ENCODE data around the gene LRRC53. TPM values are rescaled to one million over a fixed set of nuclear protein-coding genes. Genes with fewer than 3 reads are reported as not detected.

Gene LRRC53
- polyA plus RNA-seq, 2 donors = not detected

DNA sequence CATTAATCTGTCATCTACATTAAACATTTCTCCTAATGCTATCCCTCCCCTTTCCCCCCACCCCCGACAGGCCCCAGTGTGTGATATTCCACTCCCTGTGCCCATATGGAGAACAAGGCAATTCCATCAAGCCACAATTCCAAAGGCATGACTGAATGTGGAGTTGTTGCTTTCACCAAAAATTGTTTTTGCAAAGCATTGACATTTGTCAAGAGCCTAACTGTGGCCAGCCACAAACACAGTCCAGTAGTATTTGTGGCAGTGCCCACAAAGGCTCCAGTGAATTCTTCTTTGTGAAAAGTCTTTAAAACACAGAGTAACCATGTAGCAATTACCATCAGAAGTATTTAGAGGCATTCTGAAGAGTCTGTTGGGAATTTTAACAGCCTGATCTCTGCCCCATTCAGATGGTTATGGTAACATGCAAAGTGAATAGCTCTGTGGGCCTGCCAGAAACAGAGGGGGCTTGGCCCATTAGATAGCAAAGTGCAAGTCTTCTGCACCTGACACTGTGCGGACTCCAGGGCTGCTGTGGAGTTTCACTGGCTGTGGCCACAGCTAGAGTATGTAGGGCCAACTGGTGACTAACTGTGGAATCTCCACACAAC is 11.6 kb upstream of the LRRC53 start:
- Histone ChIP-seq H3K4me1 (ENCODE audit: control insufficient read depth in 2 of 2, insufficient read depth in 2 of 2, low read length in 1 of 2) (no peaks in the 10 kb centered on the region), H3K27me3 (ENCODE audit: control insufficient read depth in 1 of 2, insufficient read depth in 2 of 2, low read length in 2 of 2) (no peaks in the 10 kb centered on the region), H3K4me3 (ENCODE audit: low read depth in 1 of 2, low read length in 2 of 2) (no peak overlapping the region), H3K9me3 (ENCODE audit: control insufficient read depth in 2 of 2, insufficient read depth in 1 of 2, low read depth in 1 of 2, low read length in 1 of 2) (peaks cover 0 to 3% of the 10 kb centered on the region in 2 donors), H3K27ac (ENCODE audit: low read depth in 2 of 2, low read length in 1 of 2) (no peak overlapping the region), H3K36me3 (ENCODE audit: control insufficient read depth in 2 of 2, insufficient read depth in 2 of 2, low read length in 1 of 2) (no peaks in the 10 kb centered on the region)
- WGBS, 2 donors = 81 to 87% methylated on average over 2 of the region's 2 CpGs

DNA sequence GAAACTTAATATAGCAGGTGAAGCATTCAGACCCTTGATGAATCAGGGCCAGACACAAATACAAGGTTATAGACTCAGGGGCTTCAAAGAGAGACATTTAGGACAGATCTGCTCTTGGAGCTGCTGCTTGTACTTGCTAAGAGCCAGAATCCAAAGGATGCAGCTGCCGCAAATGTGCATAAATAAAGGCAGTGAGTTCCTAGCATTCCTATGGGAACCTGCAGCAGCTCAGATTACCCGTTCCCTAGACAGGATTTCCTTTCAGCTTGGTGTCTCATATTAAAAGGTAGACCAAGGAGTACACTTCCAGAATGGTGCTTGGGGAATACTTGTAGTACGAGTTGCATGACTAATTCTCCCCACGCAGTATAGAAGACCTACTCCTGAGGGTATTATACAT is 9.7 kb upstream of the LRRC53 start:
- Histone ChIP-seq H3K4me3 (ENCODE audit: low read depth in 1 of 2, low read length in 2 of 2) (no peak overlapping the region), H3K4me1 (ENCODE audit: control insufficient read depth in 2 of 2, insufficient read depth in 2 of 2, low read length in 1 of 2) (no peaks in the 10 kb centered on the region), H3K9me3 (ENCODE audit: control insufficient read depth in 2 of 2, insufficient read depth in 1 of 2, low read depth in 1 of 2, low read length in 1 of 2) (no peaks in the 10 kb centered on the region), H3K27me3 (ENCODE audit: control insufficient read depth in 1 of 2, insufficient read depth in 2 of 2, low read length in 2 of 2) (no peaks in the 10 kb centered on the region), H3K36me3 (ENCODE audit: control insufficient read depth in 2 of 2, insufficient read depth in 2 of 2, low read length in 1 of 2) (no peaks in the 10 kb centered on the region), H3K27ac (ENCODE audit: low read depth in 2 of 2, low read length in 1 of 2) (no peak overlapping the region)
- WGBS, 2 donors = 26 to 33% methylated on average over 4 of the region's 4 CpGs

DNA sequence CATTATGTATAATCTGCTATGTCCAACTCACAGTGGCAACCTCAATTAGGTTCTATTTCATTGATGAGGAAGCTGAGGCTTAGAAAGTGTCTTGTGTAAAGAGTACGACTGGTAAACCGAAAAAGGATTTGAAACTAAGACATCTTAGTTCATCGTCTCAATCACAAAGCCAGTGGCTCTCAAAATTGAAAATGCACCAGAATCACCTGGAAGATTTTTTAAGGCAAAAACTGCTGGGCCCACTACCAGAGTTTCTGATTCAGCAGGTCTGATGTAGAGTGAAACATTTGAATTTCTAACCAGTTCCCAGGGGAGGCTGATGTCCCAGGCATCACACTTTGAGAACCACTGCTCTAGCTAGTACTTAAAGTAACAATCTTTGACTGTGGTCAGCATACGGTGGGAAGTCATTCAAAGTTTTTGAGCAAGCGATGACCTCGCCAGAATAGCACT is 5.2 kb upstream of the LRRC53 start:
- no peak overlapping the region for H3K27ac ChIP-seq (ENCODE audit: low read depth in 2 of 2, low read length in 1 of 2)
- H3K4me3 ChIP-seq (ENCODE audit: low read depth in 1 of 2, low read length in 2 of 2) = no peak overlapping the region
- H3K27me3 ChIP-seq (ENCODE audit: control insufficient read depth in 1 of 2, insufficient read depth in 2 of 2, low read length in 2 of 2) = no peaks in the 10 kb centered on the region
- no peaks in the 10 kb centered on the region for H3K9me3 ChIP-seq (ENCODE audit: control insufficient read depth in 2 of 2, insufficient read depth in 1 of 2, low read depth in 1 of 2, low read length in 1 of 2)
- no peaks in the 10 kb centered on the region for H3K4me1 ChIP-seq (ENCODE audit: control insufficient read depth in 2 of 2, insufficient read depth in 2 of 2, low read length in 1 of 2)
- WGBS, 2 donors = 88 to 90% methylated on average over 6 of the region's 6 CpGs
- H3K36me3 ChIP-seq (ENCODE audit: control insufficient read depth in 2 of 2, insufficient read depth in 2 of 2, low read length in 1 of 2) = no peaks in the 10 kb centered on the region

DNA sequence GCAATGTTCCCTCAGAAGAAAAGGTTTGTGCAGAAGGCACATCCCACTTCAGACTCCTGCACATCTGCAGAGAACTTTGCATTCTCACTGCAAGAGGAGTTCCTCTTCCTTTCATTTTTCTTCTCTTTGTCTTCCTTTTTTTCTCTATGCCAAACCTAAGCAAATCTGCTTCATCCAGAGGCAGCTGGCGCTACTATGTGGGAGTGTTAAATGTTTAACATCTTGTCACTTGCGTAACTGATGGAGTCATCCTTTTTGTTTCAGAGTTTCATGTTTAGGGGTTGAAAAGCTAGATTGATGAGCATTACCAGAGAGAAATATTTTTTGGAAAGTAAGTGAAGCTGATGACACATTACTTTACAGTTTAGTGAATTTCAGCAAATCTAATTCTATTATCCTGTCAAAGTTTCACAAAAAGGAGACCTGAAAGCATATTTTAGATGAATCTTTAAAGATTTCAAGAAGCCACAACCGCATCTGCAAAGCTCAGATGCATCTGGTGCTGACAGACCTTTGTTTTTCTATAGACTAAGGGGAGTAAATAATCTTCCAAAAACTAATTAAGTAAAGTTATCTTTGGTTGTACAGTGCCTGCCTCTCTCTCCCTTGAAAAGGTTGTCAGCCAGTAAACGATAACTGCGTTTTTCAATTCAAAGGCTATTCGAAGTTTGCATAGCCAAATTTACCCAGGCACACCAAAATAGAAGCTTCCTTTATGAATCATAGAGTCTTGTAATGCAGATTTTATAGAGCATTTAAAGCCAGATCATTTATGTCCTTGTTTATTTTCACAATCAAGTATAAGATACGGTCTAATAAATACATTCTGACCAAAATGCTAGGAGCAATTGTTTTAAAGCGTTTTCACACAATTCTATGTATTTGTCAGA is 1.2 kb upstream of the LRRC53 start:
- Histone ChIP-seq H3K27me3 (ENCODE audit: control insufficient read depth in 1 of 2, insufficient read depth in 2 of 2, low read length in 2 of 2) (no peaks in the 10 kb centered on the region), H3K4me1 (ENCODE audit: control insufficient read depth in 2 of 2, insufficient read depth in 2 of 2, low read length in 1 of 2) (no peaks in the 10 kb centered on the region), H3K9me3 (ENCODE audit: control insufficient read depth in 2 of 2, insufficient read depth in 1 of 2, low read depth in 1 of 2, low read length in 1 of 2) (no peaks in the 10 kb centered on the region), H3K4me3 (ENCODE audit: low read depth in 1 of 2, low read length in 2 of 2) (no peak overlapping the region), H3K27ac (ENCODE audit: low read depth in 2 of 2, low read length in 1 of 2) (no peak overlapping the region), H3K36me3 (ENCODE audit: control insufficient read depth in 2 of 2, insufficient read depth in 2 of 2, low read length in 1 of 2) (no peaks in the 10 kb centered on the region)
- WGBS, 2 donors = 42 to 49% methylated on average over 8 of the region's 8 CpGs

DNA sequence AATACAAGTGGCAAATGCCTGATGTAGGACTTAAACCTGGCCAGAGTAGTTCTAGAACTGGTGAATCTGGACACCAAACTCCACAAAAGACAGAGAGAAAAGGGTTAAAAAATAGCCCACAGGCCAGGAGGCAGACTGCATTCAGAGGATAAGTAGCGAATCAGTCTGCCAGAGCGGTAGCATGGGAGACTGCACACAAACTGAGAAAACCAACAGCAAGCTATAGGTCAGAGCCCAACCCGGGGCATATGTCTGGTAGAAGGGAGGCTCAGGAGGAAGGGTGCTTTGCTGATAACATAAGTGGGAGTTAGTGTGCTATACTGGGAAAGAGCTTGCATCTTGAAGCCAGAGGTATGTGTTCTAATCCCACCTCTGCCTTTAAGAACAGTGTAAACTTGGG is 4.0 kb downstream of the LRRC53 start:
- no peak overlapping the region for H3K4me3 ChIP-seq (ENCODE audit: low read depth in 1 of 2, low read length in 2 of 2)
- no peaks in the 10 kb centered on the region for H3K27me3 ChIP-seq (ENCODE audit: control insufficient read depth in 1 of 2, insufficient read depth in 2 of 2, low read length in 2 of 2)
- no peaks in the 10 kb centered on the region for H3K9me3 ChIP-seq (ENCODE audit: control insufficient read depth in 2 of 2, insufficient read depth in 1 of 2, low read depth in 1 of 2, low read length in 1 of 2)
- H3K36me3 ChIP-seq (ENCODE audit: control insufficient read depth in 2 of 2, insufficient read depth in 2 of 2, low read length in 1 of 2) = no peaks in the 10 kb centered on the region
- H3K27ac ChIP-seq (ENCODE audit: low read depth in 2 of 2, low read length in 1 of 2) = no peak overlapping the region
- H3K4me1 ChIP-seq (ENCODE audit: control insufficient read depth in 2 of 2, insufficient read depth in 2 of 2, low read length in 1 of 2) = no peaks in the 10 kb centered on the region
- WGBS, 2 donors = 26% methylated on average over 3 of the region's 3 CpGs

DNA sequence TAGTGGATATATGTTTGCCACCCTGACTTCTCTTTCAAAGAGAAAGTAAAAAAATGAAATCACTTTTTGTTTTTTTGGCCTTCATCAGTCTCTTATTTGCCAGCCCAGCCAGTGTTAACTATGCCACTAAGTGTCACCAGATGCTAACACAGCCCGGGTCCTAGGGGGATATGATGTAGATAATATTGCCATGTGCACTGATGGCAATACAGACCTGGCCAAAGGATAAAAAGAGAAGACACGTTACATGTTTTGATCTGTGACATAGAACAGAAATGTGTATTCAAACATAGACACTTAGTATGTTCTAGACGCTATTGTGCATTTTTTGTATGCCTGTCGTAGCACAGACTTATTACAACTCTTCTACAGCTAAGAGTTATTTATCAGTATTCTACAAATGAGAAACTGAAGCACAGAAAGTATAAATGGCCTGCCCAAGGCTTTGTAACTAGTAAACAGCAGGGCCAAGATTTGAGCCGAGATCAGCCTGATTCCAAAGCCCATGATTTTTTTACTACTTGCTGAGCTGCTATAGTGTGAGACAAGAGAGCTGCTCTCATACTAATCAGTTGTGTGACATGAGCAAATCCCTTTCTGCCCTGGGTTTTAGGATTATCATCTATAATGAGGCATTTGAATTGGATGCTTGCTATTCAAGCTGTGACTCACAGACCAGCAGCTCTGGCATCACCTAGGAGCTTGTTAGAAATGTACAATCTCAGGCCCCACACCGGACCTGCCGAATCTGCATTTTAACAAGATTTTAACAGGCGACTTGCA is 6.3 kb downstream of the LRRC53 start:
- Histone ChIP-seq H3K27ac (ENCODE audit: low read depth in 2 of 2, low read length in 1 of 2) (no peak overlapping the region), H3K4me1 (ENCODE audit: control insufficient read depth in 2 of 2, insufficient read depth in 2 of 2, low read length in 1 of 2) (no peaks in the 10 kb centered on the region), H3K4me3 (ENCODE audit: low read depth in 1 of 2, low read length in 2 of 2) (no peak overlapping the region), H3K9me3 (ENCODE audit: control insufficient read depth in 2 of 2, insufficient read depth in 1 of 2, low read depth in 1 of 2, low read length in 1 of 2) (no peaks in the 10 kb centered on the region), H3K36me3 (ENCODE audit: control insufficient read depth in 2 of 2, insufficient read depth in 2 of 2, low read length in 1 of 2) (no peaks in the 10 kb centered on the region), H3K27me3 (ENCODE audit: control insufficient read depth in 1 of 2, insufficient read depth in 2 of 2, low read length in 2 of 2) (no peaks in the 10 kb centered on the region)
- WGBS, 2 donors = 66 to 69% methylated on average over 8 of the region's 8 CpGs

DNA sequence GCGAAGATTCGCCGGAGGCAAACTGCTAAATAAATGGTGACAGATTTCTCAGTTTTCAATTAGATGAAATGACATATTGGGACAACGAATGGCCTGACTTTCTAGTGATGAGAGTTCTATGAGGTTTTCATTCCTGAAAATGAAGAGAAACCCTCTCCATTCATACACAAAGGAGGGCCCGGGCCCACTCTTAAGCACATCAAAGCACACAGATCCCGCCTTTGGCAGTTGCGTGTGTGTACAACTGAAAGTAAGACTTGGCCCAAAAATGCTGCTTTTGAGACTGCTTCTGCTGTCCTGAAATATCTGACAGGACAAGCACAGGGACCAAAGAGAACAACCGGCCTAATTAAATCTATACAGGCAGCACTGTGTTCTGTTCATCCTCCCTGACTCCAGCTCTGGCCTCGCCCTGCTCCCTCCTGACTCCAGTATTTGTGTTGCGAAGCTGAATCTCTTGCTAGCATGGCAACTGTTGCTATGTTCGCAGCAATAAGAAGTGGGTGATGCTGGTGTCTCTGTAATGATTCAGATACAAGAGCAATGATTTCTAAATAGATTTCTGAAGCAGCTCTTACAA is 7.4 kb downstream of the LRRC53 start:
- Histone ChIP-seq H3K4me1 (ENCODE audit: control insufficient read depth in 2 of 2, insufficient read depth in 2 of 2, low read length in 1 of 2) (no peaks in the 10 kb centered on the region), H3K27ac (ENCODE audit: low read depth in 2 of 2, low read length in 1 of 2) (no peak overlapping the region), H3K36me3 (ENCODE audit: control insufficient read depth in 2 of 2, insufficient read depth in 2 of 2, low read length in 1 of 2) (no peaks in the 10 kb centered on the region), H3K27me3 (ENCODE audit: control insufficient read depth in 1 of 2, insufficient read depth in 2 of 2, low read length in 2 of 2) (no peaks in the 10 kb centered on the region), H3K4me3 (ENCODE audit: low read depth in 1 of 2, low read length in 2 of 2) (no peak overlapping the region), H3K9me3 (ENCODE audit: control insufficient read depth in 2 of 2, insufficient read depth in 1 of 2, low read depth in 1 of 2, low read length in 1 of 2) (no peaks in the 10 kb centered on the region)
- WGBS, 2 donors = 58 to 66% methylated on average over 11 of the region's 11 CpGs

DNA sequence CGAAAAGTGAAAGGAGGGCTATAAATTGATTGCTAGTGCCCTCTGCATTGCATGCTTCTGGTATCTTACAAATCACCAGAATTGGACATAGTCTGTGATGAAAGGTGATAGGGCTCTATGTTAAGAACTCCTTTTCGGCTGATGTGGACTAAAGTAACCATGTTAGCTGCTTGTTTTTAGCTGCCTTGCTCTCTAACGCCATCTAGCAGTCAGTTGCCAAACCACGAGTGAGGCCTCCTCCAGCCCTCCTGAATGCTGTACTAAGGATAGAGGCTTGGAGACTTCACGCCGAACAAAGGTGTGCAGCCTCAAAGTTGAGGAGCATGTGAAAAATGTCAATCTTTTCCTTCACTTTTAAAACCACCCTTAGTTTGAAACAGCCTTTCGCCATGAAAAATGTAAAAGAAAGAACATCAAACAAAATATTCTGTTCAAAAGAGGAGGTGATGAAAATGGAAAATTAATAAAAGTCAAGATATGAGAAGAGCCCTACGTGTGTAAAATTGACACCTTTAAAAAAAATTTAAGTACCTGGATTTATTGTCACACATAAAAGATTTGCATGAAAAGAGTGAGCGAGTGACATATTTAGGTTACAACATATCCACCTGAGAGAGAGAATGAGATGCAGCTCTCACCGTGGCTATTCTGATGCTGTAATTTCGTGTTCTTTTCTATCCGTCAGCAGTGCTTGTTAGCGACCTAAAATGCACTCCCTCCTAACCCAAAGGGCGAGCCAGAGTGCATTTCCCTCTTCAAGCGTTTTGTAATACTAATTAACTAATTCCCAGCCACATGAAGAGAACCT is 8.1 kb downstream of the LRRC53 start:
- Histone ChIP-seq H3K9me3 (ENCODE audit: control insufficient read depth in 2 of 2, insufficient read depth in 1 of 2, low read depth in 1 of 2, low read length in 1 of 2) (no peaks in the 10 kb centered on the region), H3K4me1 (ENCODE audit: control insufficient read depth in 2 of 2, insufficient read depth in 2 of 2, low read length in 1 of 2) (no peaks in the 10 kb centered on the region), H3K4me3 (ENCODE audit: low read depth in 1 of 2, low read length in 2 of 2) (no peak overlapping the region), H3K27me3 (ENCODE audit: control insufficient read depth in 1 of 2, insufficient read depth in 2 of 2, low read length in 2 of 2) (no peaks in the 10 kb centered on the region), H3K36me3 (ENCODE audit: control insufficient read depth in 2 of 2, insufficient read depth in 2 of 2, low read length in 1 of 2) (no peaks in the 10 kb centered on the region), H3K27ac (ENCODE audit: low read depth in 2 of 2, low read length in 1 of 2) (no peak overlapping the region)
- 42 to 46% methylated on average over 15 of the region's 15 CpGs for WGBS, 2 donors

DNA sequence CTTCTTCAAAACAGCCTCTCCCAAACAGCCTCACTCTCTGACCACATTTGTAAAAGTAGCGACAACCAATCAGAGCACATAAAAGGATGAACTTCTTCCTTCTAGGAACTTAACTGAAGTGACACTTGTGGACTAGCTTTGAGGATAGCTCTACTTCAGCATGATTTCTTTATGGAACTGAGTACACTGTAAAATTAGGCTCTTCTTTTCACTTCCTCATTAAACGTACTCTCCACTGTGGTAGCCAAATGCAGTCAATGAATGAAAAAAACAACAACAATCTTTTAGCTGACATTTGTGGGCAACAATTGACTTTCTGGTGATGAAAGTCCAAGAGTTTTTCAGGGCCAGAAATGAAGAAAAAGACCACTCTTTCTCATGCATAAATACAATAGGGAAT is 9.6 kb downstream of the LRRC53 start:
- H3K27me3 ChIP-seq (ENCODE audit: control insufficient read depth in 1 of 2, insufficient read depth in 2 of 2, low read length in 2 of 2) = no peaks in the 10 kb centered on the region
- H3K4me1 ChIP-seq (ENCODE audit: control insufficient read depth in 2 of 2, insufficient read depth in 2 of 2, low read length in 1 of 2) = no peaks in the 10 kb centered on the region
- H3K4me3 ChIP-seq (ENCODE audit: low read depth in 1 of 2, low read length in 2 of 2) = no peak overlapping the region
- no peaks in the 10 kb centered on the region for H3K36me3 ChIP-seq (ENCODE audit: control insufficient read depth in 2 of 2, insufficient read depth in 2 of 2, low read length in 1 of 2)
- no peak overlapping the region for H3K27ac ChIP-seq (ENCODE audit: low read depth in 2 of 2, low read length in 1 of 2)
- WGBS, 2 donors = 75 to 76% methylated on average over 2 of the region's 2 CpGs
- no peaks in the 10 kb centered on the region for H3K9me3 ChIP-seq (ENCODE audit: control insufficient read depth in 2 of 2, insufficient read depth in 1 of 2, low read depth in 1 of 2, low read length in 1 of 2)

Data from esophagus (tissue), 2 donors.